A673 (cell line): ENCODE measurements around the gene RNF222. TPM values are rescaled to one million over a fixed set of nuclear protein-coding genes. Genes with fewer than 3 reads are reported as not detected.

Experiments
- BruUV-seq: library from RNA; stranded (reverse); fragments of 400-500 nt; replicated peaks from 2 replicates; lab custom pipeline; 2021; lab: Mats Ljungman, UMichigan
- CTCF ChIA-PET: fragments of 300-600 bp; sonication (Branson Sonifier 250); formaldehyde crosslinking; loops from one replicate; lab custom pipeline; 2022; ENCODE audit warnings: antibody characterized with exemption; lab: Charles Lee
- POLR2A ChIA-PET: fragments of 300-600 bp; sonication (Branson Sonifier 250); formaldehyde crosslinking; loops from one replicate; lab custom pipeline; 2022; ENCODE audit warnings: antibody characterized with exemption; ENCODE audit not compliant: low non-redundant PET; lab: Charles Lee
- DNase-seq: peaks from one replicate; pipeline ENCODE4 v3.0.0-alpha.2; 2015; ENCODE audit warnings: low spot score
- H3K27ac ChIP-seq: fragments of 200-600 bp; sonication (generic); 2 replicates; pipeline ENCODE4 v1.5.1; 2016; ENCODE audit warnings: mixed run types, low read depth, mild to moderate bottlenecking, mixed read lengths, antibody characterized with exemption, low read length; ENCODE audit not compliant: poor library complexity, severe bottlenecking
- H3K27me3 ChIP-seq: fragments of 200-600 bp; sonication (generic); replicated peaks from 2 replicates; pipeline ENCODE4 v1.6.1; 2017; ENCODE audit warnings: mixed run types, low read depth, mild to moderate bottlenecking, mixed read lengths, antibody characterized with exemption, low read length; ENCODE audit not compliant: insufficient read depth, poor library complexity
- H3K36me3 ChIP-seq: fragments of 200-600 bp; sonication (generic); 2 replicates; pipeline ENCODE4 v1.6.1; 2016; ENCODE audit warnings: mixed run types, mild to moderate bottlenecking, mixed read lengths, antibody characterized with exemption, low read length; ENCODE audit not compliant: insufficient read depth, poor library complexity, severe bottlenecking
- H3K4me1 ChIP-seq: fragments of 200-600 bp; sonication (generic); 2 replicates; pipeline ENCODE4 v1.6.1; 2017; ENCODE audit warnings: mixed run types, mild to moderate bottlenecking, mixed read lengths, antibody characterized with exemption, low read length; ENCODE audit not compliant: insufficient read depth, poor library complexity, severe bottlenecking
- H3K4me3 ChIP-seq: fragments of 200-600 bp; sonication (generic); 2 replicates; pipeline ENCODE4 v1.5.1; 2016; ENCODE audit warnings: low read depth, mixed run types, mild to moderate bottlenecking, mixed read lengths, low read length; ENCODE audit not compliant: poor library complexity, severe bottlenecking
- H3K9me3 ChIP-seq: fragments of 200-600 bp; sonication (generic); 2 replicates; pipeline ENCODE4 v1.6.1; 2016; ENCODE audit warnings: mixed run types, low read depth, mild to moderate bottlenecking, mixed read lengths, antibody characterized with exemption, low read length; ENCODE audit not compliant: poor library complexity, severe bottlenecking
- EZH2 ChIP-seq: fragments of 200-600 bp; sonication (generic); IDR thresholded peaks from 2 replicates; pipeline ENCODE4 v1.6.1; 2017; ENCODE audit warnings: borderline replicate concordance, low read depth, mild to moderate bottlenecking, mixed read lengths, antibody characterized with exemption, low read length; ENCODE audit not compliant: poor library complexity, severe bottlenecking
- intact Hi-C: fragments of 100-400 bp; cut with micrococcal nuclease; formaldehyde crosslinking; loops from one replicate; pipeline ENCODE4 v1.10.0; 2022; ENCODE audit not compliant: unreplicated experiment
- total RNA-seq: library from RNA; stranded (reverse); gene quantifications from 2 replicates; pipeline ENCODE4 v1.2.3, GENCODE V29; 2021
- TF ChIP-seq, protein P1 (sequence below): fragments of 300-800, 200-600 bp; sonication (generic); conservative IDR thresholded peaks from 2 replicates; pipeline ENCODE4 v1.5.1; 2017; ENCODE audit warnings: low read depth, mild to moderate bottlenecking, antibody characterized with exemption, low read length, moderate library complexity, mixed read lengths

The RNF222 gene
- total RNA-seq, 1 experiment from 2014 or later = not detected

DNA sequence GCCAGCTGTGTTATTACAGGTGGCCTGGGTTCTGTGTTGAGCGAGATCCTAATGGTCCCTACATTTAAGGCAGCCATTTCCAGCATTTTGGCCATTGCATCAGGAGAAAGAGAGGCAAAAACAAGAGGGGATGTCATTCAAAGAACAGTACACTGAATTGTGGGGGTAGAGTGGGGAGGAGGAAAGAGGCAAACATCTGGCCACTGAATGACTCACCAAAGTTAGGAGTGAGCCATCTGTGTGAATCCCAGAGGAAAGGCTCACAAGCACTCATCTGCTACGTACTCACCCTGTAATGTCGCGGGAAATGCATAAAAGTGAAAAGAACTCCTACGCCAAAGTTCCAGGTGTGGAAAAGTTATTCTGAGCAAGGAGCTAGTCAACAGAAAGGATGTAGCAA lies 37.9 kb downstream of the RNF222 start:
- no peaks in the 10 kb centered on the region for H3K9me3 ChIP-seq
- no peaks in the 10 kb centered on the region for H3K27me3 ChIP-seq
- TF ChIP-seq, protein P1, sequence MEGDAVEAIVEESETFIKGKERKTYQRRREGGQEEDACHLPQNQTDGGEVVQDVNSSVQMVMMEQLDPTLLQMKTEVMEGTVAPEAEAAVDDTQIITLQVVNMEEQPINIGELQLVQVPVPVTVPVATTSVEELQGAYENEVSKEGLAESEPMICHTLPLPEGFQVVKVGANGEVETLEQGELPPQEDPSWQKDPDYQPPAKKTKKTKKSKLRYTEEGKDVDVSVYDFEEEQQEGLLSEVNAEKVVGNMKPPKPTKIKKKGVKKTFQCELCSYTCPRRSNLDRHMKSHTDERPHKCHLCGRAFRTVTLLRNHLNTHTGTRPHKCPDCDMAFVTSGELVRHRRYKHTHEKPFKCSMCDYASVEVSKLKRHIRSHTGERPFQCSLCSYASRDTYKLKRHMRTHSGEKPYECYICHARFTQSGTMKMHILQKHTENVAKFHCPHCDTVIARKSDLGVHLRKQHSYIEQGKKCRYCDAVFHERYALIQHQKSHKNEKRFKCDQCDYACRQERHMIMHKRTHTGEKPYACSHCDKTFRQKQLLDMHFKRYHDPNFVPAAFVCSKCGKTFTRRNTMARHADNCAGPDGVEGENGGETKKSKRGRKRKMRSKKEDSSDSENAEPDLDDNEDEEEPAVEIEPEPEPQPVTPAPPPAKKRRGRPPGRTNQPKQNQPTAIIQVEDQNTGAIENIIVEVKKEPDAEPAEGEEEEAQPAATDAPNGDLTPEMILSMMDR = no peak
- no peak for TF ChIP-seq EZH2
- POLR2A ChIA-PET = interaction anchor here (0.6 kb wide), 3 partner anchors 21 to 515 kb away, joined by 3 to 7 read pairs (median 6); no protein-coding TSS in a partner anchor
- CTCF ChIA-PET = no interaction called here
- H3K27ac ChIP-seq = peak overlapping the region; percentile 75
- no peaks in the 10 kb centered on the region for H3K36me3 ChIP-seq
- H3K4me3 ChIP-seq = peak overlapping the region; percentile 11
- peak; percentile 81 for DNase-seq
- intact Hi-C loops = no loop called here
- peaks cover 31% of the 10 kb centered on the region for H3K4me1 ChIP-seq
- no TSS peak for BruUV-seq

DNA sequence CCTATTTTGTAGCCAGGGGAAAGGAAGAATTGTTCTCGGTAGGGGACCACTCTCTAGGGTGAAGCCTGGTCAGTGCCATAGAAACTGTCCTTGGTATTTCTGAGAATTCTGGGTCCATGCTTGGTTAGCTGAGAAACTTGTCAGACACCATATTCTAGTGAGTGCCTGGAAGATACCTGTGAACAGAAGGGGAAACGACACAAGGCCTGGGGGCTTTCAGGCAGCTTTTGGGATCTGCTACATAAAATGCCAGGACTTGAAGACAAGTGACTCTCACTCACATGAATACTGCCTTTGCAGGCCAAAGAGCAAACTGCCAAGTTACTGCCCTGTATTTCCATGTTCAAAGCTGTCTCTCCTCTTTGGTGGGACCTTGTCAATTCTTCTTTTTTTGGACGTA lies 39.7 kb downstream of the RNF222 start:
- POLR2A ChIA-PET = no interaction called here
- peaks cover 36% of the 10 kb centered on the region for H3K4me1 ChIP-seq
- DNase-seq = no peak
- TF ChIP-seq EZH2 = no peak
- TF ChIP-seq, protein P1 = no peak
- no peaks in the 10 kb centered on the region for H3K9me3 ChIP-seq
- H3K4me3 ChIP-seq = no peak overlapping the region
- no peak overlapping the region for H3K27ac ChIP-seq
- intact Hi-C loops = no loop called here
- BruUV-seq = no TSS peak
- CTCF ChIA-PET = no interaction called here
- no peaks in the 10 kb centered on the region for H3K27me3 ChIP-seq
- no peaks in the 10 kb centered on the region for H3K36me3 ChIP-seq

DNA sequence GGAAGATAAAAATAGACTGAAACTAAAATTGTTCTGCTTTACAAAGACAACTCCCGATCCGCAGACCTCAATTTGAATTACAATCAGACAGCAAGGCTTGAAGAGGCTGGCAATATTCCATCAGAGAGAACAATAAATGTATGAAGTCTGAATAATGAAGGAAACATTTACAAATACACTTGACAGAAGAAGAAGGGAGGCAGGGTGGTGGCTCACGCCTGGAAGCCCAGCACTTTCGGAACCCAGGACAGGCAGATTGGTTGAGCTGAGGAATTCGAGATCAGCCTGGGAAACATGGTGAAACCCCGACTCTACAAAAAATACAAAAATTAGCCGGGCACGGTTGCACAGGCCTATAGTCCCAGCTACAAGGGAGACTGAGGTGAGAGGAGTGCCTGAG lies 43.4 kb downstream of the RNF222 start:
- ChIA-PET CTCF (no interaction called here), POLR2A (no interaction called here)
- TF ChIP-seq, protein P1 = no peak
- no peak for TF ChIP-seq EZH2
- no peak overlapping the region for H3K27ac ChIP-seq
- DNase-seq = no peak
- intact Hi-C loops = no loop called here
- H3K27me3 ChIP-seq = no peaks in the 10 kb centered on the region
- no peaks in the 10 kb centered on the region for H3K36me3 ChIP-seq
- no TSS peak for BruUV-seq
- H3K4me3 ChIP-seq = no peak overlapping the region
- no peaks in the 10 kb centered on the region for H3K9me3 ChIP-seq
- H3K4me1 ChIP-seq = peaks cover 12% of the 10 kb centered on the region
